ENCODE results near the gene RELN. TPM values are rescaled to one million over a fixed set of nuclear protein-coding genes. Genes with fewer than 3 reads are reported as not detected.
"Not testable (repeated sequence)": the region's sequence is repeated elsewhere in the genome, so short reads cannot be mapped to it uniquely, and the experiment has no call there.

RELN gene
- total RNA-seq, 1 experiment from 2014 or later: 0.48 TPM

- H2AFZ ChIP-seq: no peak overlapping the region
- no peak overlapping the region for H3K4me3 ChIP-seq
- H3K4me1 ChIP-seq (replicated peaks; ENCODE audit: insufficient read depth): no peaks in the 10 kb centered on the region
- ChIA-PET CTCF (no interaction called here), POLR2A (ENCODE audit: unreplicated experiment) (no interaction called here)
- no peaks in the 10 kb centered on the region for H3K79me2 ChIP-seq (ENCODE audit: low read depth)
- no peaks in the 10 kb centered on the region for H4K20me1 ChIP-seq (ENCODE audit: insufficient read depth)
- H3K27ac ChIP-seq: no peak overlapping the region
- H3K9me2 ChIP-seq (ENCODE audit: insufficient read depth): no peaks in the 10 kb centered on the region
- no TSS peak for BruUV-seq (replicated peaks)
- no peak for DNase-seq
- no peaks in the 10 kb centered on the region for H3F3A ChIP-seq (ENCODE audit: insufficient read depth, low read depth)
- no peaks in the 10 kb centered on the region for H3K36me3 ChIP-seq (ENCODE audit: low read depth)
- TF ChIP-seq, protein P1, sequence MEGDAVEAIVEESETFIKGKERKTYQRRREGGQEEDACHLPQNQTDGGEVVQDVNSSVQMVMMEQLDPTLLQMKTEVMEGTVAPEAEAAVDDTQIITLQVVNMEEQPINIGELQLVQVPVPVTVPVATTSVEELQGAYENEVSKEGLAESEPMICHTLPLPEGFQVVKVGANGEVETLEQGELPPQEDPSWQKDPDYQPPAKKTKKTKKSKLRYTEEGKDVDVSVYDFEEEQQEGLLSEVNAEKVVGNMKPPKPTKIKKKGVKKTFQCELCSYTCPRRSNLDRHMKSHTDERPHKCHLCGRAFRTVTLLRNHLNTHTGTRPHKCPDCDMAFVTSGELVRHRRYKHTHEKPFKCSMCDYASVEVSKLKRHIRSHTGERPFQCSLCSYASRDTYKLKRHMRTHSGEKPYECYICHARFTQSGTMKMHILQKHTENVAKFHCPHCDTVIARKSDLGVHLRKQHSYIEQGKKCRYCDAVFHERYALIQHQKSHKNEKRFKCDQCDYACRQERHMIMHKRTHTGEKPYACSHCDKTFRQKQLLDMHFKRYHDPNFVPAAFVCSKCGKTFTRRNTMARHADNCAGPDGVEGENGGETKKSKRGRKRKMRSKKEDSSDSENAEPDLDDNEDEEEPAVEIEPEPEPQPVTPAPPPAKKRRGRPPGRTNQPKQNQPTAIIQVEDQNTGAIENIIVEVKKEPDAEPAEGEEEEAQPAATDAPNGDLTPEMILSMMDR (conservative IDR thresholded peaks at IDR 0.05): no peak
- TF ChIP-seq EZH2 (IDR thresholded peaks at IDR 0.05; ENCODE audit: low read depth): no peak
- intact Hi-C loops (cut with micrococcal nuclease; ENCODE audit: unreplicated experiment): no loop called here
- H3K27me3 ChIP-seq (ENCODE audit: insufficient read depth, low read depth): peaks cover 38% of the 10 kb centered on the region
- H3K4me2 ChIP-seq: no peak overlapping the region
- no peaks in the 10 kb centered on the region for H3K9me3 ChIP-seq (ENCODE audit: insufficient read depth, low read depth)
Observed at GRCh38 chr7:103499976-103500375, 489.5 kb downstream of the RELN start.

GRCh38 chr7:103487419-103487818 lies 502.0 kb downstream of the RELN start:
- Histone ChIP-seq H2AFZ (no peak overlapping the region), H3K9me2 (ENCODE audit: insufficient read depth) (no peaks in the 10 kb centered on the region), H3K36me3 (ENCODE audit: low read depth) (no peaks in the 10 kb centered on the region), H3K4me3 (no peak overlapping the region), H3K4me2 (no peak overlapping the region), H3K27me3 (ENCODE audit: insufficient read depth, low read depth) (peaks cover 59% of the 10 kb centered on the region), H4K20me1 (ENCODE audit: insufficient read depth) (no peaks in the 10 kb centered on the region), H3K4me1 (replicated peaks; ENCODE audit: insufficient read depth) (no peaks in the 10 kb centered on the region), H3K27ac (no peak overlapping the region), H3F3A (ENCODE audit: insufficient read depth, low read depth) (no peaks in the 10 kb centered on the region), H3K79me2 (ENCODE audit: low read depth) (no peaks in the 10 kb centered on the region), H3K9me3 (ENCODE audit: insufficient read depth, low read depth) (no peaks in the 10 kb centered on the region)
- intact Hi-C loops (cut with micrococcal nuclease; ENCODE audit: unreplicated experiment): no loop called here
- BruUV-seq (replicated peaks): no TSS peak
- POLR2A ChIA-PET (ENCODE audit: unreplicated experiment): no interaction called here
- no peak for DNase-seq
- TF ChIP-seq, protein P1 (conservative IDR thresholded peaks at IDR 0.05): no peak
- no peak for TF ChIP-seq EZH2 (IDR thresholded peaks at IDR 0.05; ENCODE audit: low read depth)
- CTCF ChIA-PET: no interaction called here

DNA sequence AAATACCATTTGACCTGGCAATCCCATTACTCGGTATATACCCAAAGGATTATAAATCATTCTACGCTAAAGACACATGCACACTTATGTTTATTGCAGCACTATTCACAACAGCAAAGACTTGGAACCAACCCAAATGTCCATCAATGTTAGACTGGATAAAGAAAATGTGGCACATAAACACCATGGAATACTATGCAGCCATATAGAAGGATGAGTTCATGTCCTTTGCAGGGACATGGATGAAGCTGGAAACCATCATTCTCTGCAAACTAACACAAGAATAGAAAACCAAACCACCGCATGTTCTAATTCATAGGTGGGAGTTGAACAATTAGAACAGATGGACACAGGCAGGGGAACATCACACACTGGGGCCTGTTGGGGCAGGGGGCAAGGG lies 502.6 kb downstream of the RELN start:
- H3K9me3 ChIP-seq (ENCODE audit: insufficient read depth, low read depth); H3K36me3 ChIP-seq (ENCODE audit: low read depth); H3K4me2 ChIP-seq; H3K4me1 ChIP-seq (replicated peaks; ENCODE audit: insufficient read depth); DNase-seq; H3K9me2 ChIP-seq (ENCODE audit: insufficient read depth); H3F3A ChIP-seq (ENCODE audit: insufficient read depth, low read depth); intact Hi-C loops (cut with micrococcal nuclease; ENCODE audit: unreplicated experiment); H4K20me1 ChIP-seq (ENCODE audit: insufficient read depth); H3K79me2 ChIP-seq (ENCODE audit: low read depth); BruUV-seq (replicated peaks); POLR2A ChIA-PET (ENCODE audit: unreplicated experiment); H2AFZ ChIP-seq; H3K27ac ChIP-seq; H3K4me3 ChIP-seq: not testable (repeated sequence)
- CTCF ChIA-PET: interaction anchor here (0.7 kb wide), 1 partner anchor 449 kb away, joined by 3 read pairs; no protein-coding TSS in a partner anchor
- H3K27me3 ChIP-seq (ENCODE audit: insufficient read depth, low read depth): peaks cover 63% of the 10 kb centered on the region

DNA sequence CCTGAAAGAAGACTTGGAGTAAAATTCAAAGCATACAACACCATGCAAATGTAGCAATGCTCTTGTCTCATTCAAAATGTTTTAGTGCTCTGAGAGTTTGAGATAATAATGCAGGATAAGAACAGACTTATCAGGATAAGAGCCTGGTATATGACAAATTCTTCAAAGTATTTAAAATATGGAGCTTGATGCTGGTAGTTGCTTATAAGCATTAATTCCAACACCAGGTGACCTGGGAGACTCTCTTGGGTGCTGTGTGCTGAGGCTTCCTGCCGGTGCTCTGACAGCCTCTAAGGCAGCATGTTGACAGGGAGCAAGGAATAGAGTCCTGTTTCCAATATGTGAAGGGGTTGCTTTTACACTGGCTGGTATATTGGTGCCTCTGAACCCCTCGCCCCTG lies 508.7 kb downstream of the RELN start:
- peaks cover 38% of the 10 kb centered on the region for H3K27me3 ChIP-seq (ENCODE audit: insufficient read depth, low read depth)
- no peak overlapping the region for H3K27ac ChIP-seq
- intact Hi-C loops (cut with micrococcal nuclease; ENCODE audit: unreplicated experiment): no loop called here
- no peaks in the 10 kb centered on the region for H3K4me1 ChIP-seq (replicated peaks; ENCODE audit: insufficient read depth)
- no peaks in the 10 kb centered on the region for H4K20me1 ChIP-seq (ENCODE audit: insufficient read depth)
- no peak for DNase-seq
- no peaks in the 10 kb centered on the region for H3F3A ChIP-seq (ENCODE audit: insufficient read depth, low read depth)
- H3K36me3 ChIP-seq (ENCODE audit: low read depth): no peaks in the 10 kb centered on the region
- H2AFZ ChIP-seq: no peak overlapping the region
- CTCF ChIA-PET: no interaction called here
- H3K9me2 ChIP-seq (ENCODE audit: insufficient read depth): no peaks in the 10 kb centered on the region
- no peak overlapping the region for H3K4me3 ChIP-seq
- no TSS peak for BruUV-seq (replicated peaks)
- no peaks in the 10 kb centered on the region for H3K79me2 ChIP-seq (ENCODE audit: low read depth)
- no peak overlapping the region for H3K4me2 ChIP-seq
- POLR2A ChIA-PET (ENCODE audit: unreplicated experiment): no interaction called here
- TF ChIP-seq EZH2 (IDR thresholded peaks at IDR 0.05; ENCODE audit: low read depth): no peak
- TF ChIP-seq, protein P1 (conservative IDR thresholded peaks at IDR 0.05): no peak
- no peaks in the 10 kb centered on the region for H3K9me3 ChIP-seq (ENCODE audit: insufficient read depth, low read depth)
